Measurements from ENCODE around the gene PRKCE.

Gene PRKCE

DNA sequence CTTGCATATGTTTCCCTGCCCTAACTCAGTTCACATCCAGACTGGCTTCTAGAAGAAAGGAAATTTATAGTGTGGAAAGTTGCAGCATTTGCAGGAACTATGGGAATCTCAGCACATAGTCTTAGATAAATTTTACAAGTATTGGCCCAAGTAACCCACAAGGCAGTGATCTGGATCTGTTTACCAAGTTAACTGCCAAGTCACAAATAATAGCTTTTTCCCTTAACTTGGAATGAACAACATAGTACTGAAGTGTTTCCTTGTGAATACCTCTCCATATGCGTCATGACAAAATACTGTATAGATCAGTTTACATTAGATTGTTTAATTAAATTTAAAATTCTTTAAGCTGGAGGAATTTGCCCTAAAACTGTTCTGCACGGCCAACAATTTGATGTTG lies 390.0 kb downstream of the PRKCE start:
- Histone ChIP-seq H3K36me3 (ENCODE audit: control insufficient read depth in 1 of 2, insufficient read depth in 2 of 2, low read length in 2 of 2) (peaks cover 0 to 5% of the 10 kb centered on the region in 2 donors), H3K27me3 (ENCODE audit: low read depth, low read length) (no peaks in the 10 kb centered on the region), H3K9me3 (ENCODE audit: control insufficient read depth in 1 of 2, low read length in 2 of 2) (no peaks in the 10 kb centered on the region), H3K4me1 (ENCODE audit: control insufficient read depth in 1 of 2, insufficient read depth in 2 of 2, low read length in 2 of 2) (peaks cover 0 to 4% of the 10 kb centered on the region in 2 donors), H3K27ac (ENCODE audit: low read length) (no peak overlapping the region), H3K4me3 (ENCODE audit: low read depth in 1 of 2, low read length in 2 of 2) (no peak overlapping the region)

DNA sequence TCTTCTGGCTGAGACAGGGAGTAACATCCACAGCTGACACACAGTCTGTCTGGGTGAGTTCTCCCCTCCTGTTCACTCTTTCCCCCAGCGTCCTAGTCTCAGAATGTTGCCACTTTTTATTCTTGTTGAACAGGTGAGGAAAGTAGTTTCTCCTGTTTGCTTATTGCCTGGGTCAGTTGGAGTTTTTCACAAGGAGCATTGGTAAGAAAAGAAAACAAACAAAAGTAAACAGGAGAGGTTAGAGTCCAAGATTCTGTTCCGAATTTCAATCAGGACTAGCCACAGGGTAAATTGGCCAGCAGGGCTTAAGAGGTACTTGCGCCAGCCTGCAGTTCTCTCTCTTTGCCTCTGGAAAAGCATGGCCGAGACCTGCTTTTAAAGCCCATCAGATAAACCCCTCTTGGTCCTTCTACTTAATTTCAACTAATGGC lies 390.7 kb downstream of the PRKCE start:
- peaks cover 0 to 4% of the 10 kb centered on the region in 2 donors for H3K4me1 ChIP-seq (ENCODE audit: control insufficient read depth in 1 of 2, insufficient read depth in 2 of 2, low read length in 2 of 2)
- H3K4me3 ChIP-seq (ENCODE audit: low read depth in 1 of 2, low read length in 2 of 2): no peak overlapping the region
- H3K36me3 ChIP-seq (ENCODE audit: control insufficient read depth in 1 of 2, insufficient read depth in 2 of 2, low read length in 2 of 2): peaks cover 0 to 4% of the 10 kb centered on the region in 2 donors
- no peaks in the 10 kb centered on the region for H3K9me3 ChIP-seq (ENCODE audit: control insufficient read depth in 1 of 2, low read length in 2 of 2)
- H3K27ac ChIP-seq (ENCODE audit: low read length): no peak overlapping the region
- H3K27me3 ChIP-seq (ENCODE audit: low read depth, low read length): no peaks in the 10 kb centered on the region

DNA sequence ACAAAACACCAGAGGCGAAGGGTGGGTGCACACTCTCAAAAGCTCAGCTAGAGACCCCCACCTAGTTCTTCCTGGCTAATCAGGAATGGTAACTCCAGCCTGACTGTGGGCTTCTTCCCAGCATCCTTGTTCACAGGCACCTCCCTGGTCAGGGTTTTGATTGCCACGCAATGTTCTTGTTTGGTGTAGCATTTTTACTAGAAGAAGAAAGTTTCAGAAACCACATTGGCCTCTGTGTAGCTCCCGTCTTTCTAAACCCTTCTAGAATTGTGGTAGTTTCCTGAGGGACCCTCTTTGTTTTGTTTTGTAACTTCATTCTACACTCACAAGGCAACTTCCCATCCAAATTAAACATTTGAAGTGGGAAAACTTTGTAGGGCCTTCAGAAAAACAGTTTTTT lies 391.2 kb downstream of the PRKCE start:
- Histone ChIP-seq H3K4me1 (ENCODE audit: control insufficient read depth in 1 of 2, insufficient read depth in 2 of 2, low read length in 2 of 2) (peaks cover 0 to 4% of the 10 kb centered on the region in 2 donors), H3K36me3 (ENCODE audit: control insufficient read depth in 1 of 2, insufficient read depth in 2 of 2, low read length in 2 of 2) (peaks cover 0 to 5% of the 10 kb centered on the region in 2 donors), H3K27me3 (ENCODE audit: low read depth, low read length) (no peaks in the 10 kb centered on the region), H3K4me3 (ENCODE audit: low read depth in 1 of 2, low read length in 2 of 2) (no peak overlapping the region), H3K27ac (ENCODE audit: low read length) (no peak overlapping the region), H3K9me3 (ENCODE audit: control insufficient read depth in 1 of 2, low read length in 2 of 2) (no peaks in the 10 kb centered on the region)

DNA sequence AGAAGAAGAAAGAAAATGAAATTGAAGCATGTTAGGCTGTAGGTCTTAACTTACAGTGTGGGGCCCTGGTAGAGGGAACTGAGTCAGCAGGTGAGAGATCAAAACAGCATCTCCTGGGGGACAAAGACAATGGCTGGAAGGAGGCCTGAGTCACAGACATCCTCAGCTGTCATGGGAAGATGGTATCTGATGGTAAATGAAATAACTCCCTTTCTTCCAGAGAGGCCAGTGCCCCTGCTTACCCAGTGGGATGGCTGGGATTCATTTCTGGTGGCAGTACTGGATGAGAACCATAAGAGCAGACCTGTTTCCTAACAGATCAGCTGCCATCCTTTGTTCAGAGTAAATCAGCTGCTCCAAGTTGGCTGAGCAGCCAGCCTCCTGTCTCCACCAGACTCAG lies 394.4 kb downstream of the PRKCE start:
- Histone ChIP-seq H3K36me3 (ENCODE audit: control insufficient read depth in 1 of 2, insufficient read depth in 2 of 2, low read length in 2 of 2) (peaks cover 0 to 5% of the 10 kb centered on the region in 2 donors), H3K9me3 (ENCODE audit: control insufficient read depth in 1 of 2, low read length in 2 of 2) (no peaks in the 10 kb centered on the region), H3K27ac (ENCODE audit: low read length) (no peak overlapping the region), H3K4me1 (ENCODE audit: control insufficient read depth in 1 of 2, insufficient read depth in 2 of 2, low read length in 2 of 2) (no peaks in the 10 kb centered on the region), H3K27me3 (ENCODE audit: low read depth, low read length) (no peaks in the 10 kb centered on the region), H3K4me3 (ENCODE audit: low read depth in 1 of 2, low read length in 2 of 2) (no peak overlapping the region)

DNA sequence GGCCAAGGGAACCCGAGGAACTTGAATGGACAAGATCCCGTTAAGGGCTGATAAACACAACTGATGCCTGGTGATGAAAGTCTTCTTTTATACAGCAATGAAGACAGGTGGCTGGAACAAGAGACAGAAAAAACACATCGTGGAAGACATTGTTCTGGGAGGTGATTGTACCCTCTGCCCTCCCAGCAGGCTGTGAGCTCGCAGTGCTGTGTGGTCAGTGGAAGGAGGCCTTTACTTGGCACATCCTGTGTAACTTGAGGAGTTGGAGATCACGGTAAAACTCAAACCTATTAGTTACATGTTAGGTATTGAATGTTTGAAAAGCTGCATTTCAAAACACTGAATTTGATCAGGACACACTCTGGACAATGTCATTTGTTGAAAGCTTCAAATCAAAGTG lies 395.8 kb downstream of the PRKCE start:
- Histone ChIP-seq H3K27ac (ENCODE audit: low read length) (no peak overlapping the region), H3K9me3 (ENCODE audit: control insufficient read depth in 1 of 2, low read length in 2 of 2) (no peaks in the 10 kb centered on the region), H3K4me1 (ENCODE audit: control insufficient read depth in 1 of 2, insufficient read depth in 2 of 2, low read length in 2 of 2) (no peaks in the 10 kb centered on the region), H3K27me3 (ENCODE audit: low read depth, low read length) (no peaks in the 10 kb centered on the region), H3K36me3 (ENCODE audit: control insufficient read depth in 1 of 2, insufficient read depth in 2 of 2, low read length in 2 of 2) (peaks cover 0 to 8% of the 10 kb centered on the region in 2 donors), H3K4me3 (ENCODE audit: low read depth in 1 of 2, low read length in 2 of 2) (no peak overlapping the region)

DNA sequence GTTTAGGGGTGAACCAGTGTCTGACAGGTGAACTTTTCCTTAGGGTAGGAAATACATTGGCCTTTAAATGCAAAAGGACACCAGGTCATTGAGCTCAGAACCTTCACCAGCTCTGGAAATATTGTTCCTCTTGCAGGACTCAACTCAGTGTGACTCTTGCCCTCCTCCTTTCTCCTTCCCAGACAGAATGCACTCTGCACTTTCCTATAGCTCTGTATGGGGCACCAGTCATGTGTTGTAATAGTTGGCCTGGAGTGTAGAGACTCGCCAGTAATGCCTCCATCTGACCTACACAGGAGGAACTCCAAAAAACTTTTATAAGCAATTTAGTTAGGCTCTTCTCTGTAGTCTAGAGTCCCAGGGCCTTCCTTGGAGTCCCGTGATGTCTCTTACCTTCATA lies 397.2 kb downstream of the PRKCE start:
- Histone ChIP-seq H3K4me3 (ENCODE audit: low read depth in 1 of 2, low read length in 2 of 2) (no peak overlapping the region), H3K36me3 (ENCODE audit: control insufficient read depth in 1 of 2, insufficient read depth in 2 of 2, low read length in 2 of 2) (peaks cover 0 to 8% of the 10 kb centered on the region in 2 donors), H3K9me3 (ENCODE audit: control insufficient read depth in 1 of 2, low read length in 2 of 2) (no peaks in the 10 kb centered on the region), H3K27ac (ENCODE audit: low read length) (no peak overlapping the region), H3K27me3 (ENCODE audit: low read depth, low read length) (no peaks in the 10 kb centered on the region), H3K4me1 (ENCODE audit: control insufficient read depth in 1 of 2, insufficient read depth in 2 of 2, low read length in 2 of 2) (no peaks in the 10 kb centered on the region)

DNA sequence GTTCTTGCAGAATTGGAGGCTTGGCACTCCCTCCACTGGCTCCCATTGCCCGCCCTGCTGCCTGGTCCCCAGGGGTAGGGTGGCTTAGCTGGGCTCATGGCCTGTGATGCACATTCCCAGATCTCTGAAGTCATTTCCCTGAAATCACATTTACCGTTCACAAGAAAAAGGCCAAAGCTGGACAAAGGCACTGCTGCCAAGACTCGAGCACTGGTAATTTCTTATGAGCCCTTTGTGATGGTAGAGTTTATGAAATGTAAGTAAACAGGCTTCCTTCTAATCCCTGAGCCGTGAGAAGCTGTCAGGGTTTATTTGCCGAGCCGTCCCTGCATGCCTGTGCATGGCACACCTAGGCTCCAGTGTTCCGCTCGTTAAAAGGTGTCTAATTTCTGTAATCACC lies 398.6 kb downstream of the PRKCE start:
- Histone ChIP-seq H3K9me3 (ENCODE audit: control insufficient read depth in 1 of 2, low read length in 2 of 2) (no peaks in the 10 kb centered on the region), H3K4me3 (ENCODE audit: low read depth in 1 of 2, low read length in 2 of 2) (no peak overlapping the region), H3K36me3 (ENCODE audit: control insufficient read depth in 1 of 2, insufficient read depth in 2 of 2, low read length in 2 of 2) (peaks cover 0 to 12% of the 10 kb centered on the region in 2 donors), H3K4me1 (ENCODE audit: control insufficient read depth in 1 of 2, insufficient read depth in 2 of 2, low read length in 2 of 2) (no peaks in the 10 kb centered on the region), H3K27ac (ENCODE audit: low read length) (no peak overlapping the region), H3K27me3 (ENCODE audit: low read depth, low read length) (no peaks in the 10 kb centered on the region)

DNA sequence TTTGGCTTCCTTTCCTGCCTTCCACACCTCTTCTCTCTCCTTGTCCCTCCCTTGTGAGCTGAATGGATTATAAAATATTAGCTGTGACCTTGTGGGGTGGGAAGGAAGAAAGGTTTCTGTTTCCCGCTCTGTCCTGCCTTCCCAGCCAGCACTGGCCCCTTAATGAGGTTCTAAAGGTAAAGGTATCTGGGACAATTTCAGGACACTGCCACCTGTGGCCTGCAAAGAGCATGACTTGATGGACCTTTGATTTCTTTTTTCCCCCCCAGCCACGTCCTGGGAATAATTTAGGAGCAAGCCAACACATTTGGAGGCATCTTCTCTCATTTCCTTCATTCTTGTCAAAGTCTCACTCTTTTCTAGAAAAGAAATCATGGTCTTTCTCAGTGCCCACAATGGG lies 399.0 kb downstream of the PRKCE start:
- H3K27me3 ChIP-seq (ENCODE audit: low read depth, low read length): no peaks in the 10 kb centered on the region
- no peaks in the 10 kb centered on the region for H3K9me3 ChIP-seq (ENCODE audit: control insufficient read depth in 1 of 2, low read length in 2 of 2)
- H3K27ac ChIP-seq (ENCODE audit: low read length): no peak overlapping the region
- H3K4me1 ChIP-seq (ENCODE audit: control insufficient read depth in 1 of 2, insufficient read depth in 2 of 2, low read length in 2 of 2): no peaks in the 10 kb centered on the region
- no peak overlapping the region for H3K4me3 ChIP-seq (ENCODE audit: low read depth in 1 of 2, low read length in 2 of 2)
- H3K36me3 ChIP-seq (ENCODE audit: control insufficient read depth in 1 of 2, insufficient read depth in 2 of 2, low read length in 2 of 2): peaks cover 0 to 15% of the 10 kb centered on the region in 2 donors

DNA sequence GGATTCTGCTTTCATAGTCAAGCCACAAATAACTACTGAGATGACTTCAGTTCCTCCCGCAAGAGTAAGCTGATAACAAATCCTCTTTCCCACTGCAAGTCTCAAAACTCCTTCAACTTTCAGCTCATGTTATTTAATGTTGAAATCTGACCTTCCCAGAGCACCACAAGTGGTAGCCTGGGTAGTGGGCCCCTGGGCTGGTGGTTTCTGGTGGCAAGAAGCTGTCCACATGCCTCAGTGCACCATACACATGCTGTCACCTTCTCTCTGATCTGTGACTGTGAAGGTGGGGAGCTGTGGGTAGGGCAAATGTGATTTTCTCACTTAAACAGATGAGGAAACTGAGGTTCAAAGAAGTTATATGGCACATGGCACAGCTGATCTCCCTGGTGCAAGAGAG lies 399.6 kb downstream of the PRKCE start:
- H3K9me3 ChIP-seq (ENCODE audit: control insufficient read depth in 1 of 2, low read length in 2 of 2): no peaks in the 10 kb centered on the region
- H3K4me1 ChIP-seq (ENCODE audit: control insufficient read depth in 1 of 2, insufficient read depth in 2 of 2, low read length in 2 of 2): no peaks in the 10 kb centered on the region
- no peaks in the 10 kb centered on the region for H3K27me3 ChIP-seq (ENCODE audit: low read depth, low read length)
- H3K27ac ChIP-seq (ENCODE audit: low read length): no peak overlapping the region
- H3K36me3 ChIP-seq (ENCODE audit: control insufficient read depth in 1 of 2, insufficient read depth in 2 of 2, low read length in 2 of 2): peaks cover 0 to 15% of the 10 kb centered on the region in 2 donors
- no peak overlapping the region for H3K4me3 ChIP-seq (ENCODE audit: low read depth in 1 of 2, low read length in 2 of 2)

DNA sequence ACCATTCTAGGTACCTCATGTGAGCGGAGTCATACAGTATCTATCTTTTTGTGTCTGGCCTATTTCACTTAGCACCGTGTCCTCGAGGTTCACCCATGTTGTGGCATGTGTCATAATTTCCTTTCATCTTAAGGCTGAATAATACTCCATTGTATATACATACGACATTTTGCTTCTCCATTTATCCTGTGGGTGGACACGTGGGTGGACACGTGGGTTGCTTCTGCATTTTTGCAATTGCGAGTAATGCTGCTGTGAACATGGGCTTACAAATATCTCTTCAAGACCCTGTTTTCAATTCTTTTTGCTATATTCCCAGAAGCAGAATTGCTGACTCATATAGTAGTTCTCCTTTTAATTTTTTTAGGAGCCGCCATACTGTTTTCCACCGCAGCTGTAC lies 402.1 kb downstream of the PRKCE start:
- Histone ChIP-seq H3K9me3 (ENCODE audit: control insufficient read depth in 1 of 2, low read length in 2 of 2) (no peaks in the 10 kb centered on the region), H3K27ac (ENCODE audit: low read length) (no peak overlapping the region), H3K4me3 (ENCODE audit: low read depth in 1 of 2, low read length in 2 of 2) (no peak overlapping the region), H3K36me3 (ENCODE audit: control insufficient read depth in 1 of 2, insufficient read depth in 2 of 2, low read length in 2 of 2) (peaks cover 0 to 10% of the 10 kb centered on the region in 2 donors), H3K27me3 (ENCODE audit: low read depth, low read length) (no peaks in the 10 kb centered on the region), H3K4me1 (ENCODE audit: control insufficient read depth in 1 of 2, insufficient read depth in 2 of 2, low read length in 2 of 2) (no peaks in the 10 kb centered on the region)

DNA sequence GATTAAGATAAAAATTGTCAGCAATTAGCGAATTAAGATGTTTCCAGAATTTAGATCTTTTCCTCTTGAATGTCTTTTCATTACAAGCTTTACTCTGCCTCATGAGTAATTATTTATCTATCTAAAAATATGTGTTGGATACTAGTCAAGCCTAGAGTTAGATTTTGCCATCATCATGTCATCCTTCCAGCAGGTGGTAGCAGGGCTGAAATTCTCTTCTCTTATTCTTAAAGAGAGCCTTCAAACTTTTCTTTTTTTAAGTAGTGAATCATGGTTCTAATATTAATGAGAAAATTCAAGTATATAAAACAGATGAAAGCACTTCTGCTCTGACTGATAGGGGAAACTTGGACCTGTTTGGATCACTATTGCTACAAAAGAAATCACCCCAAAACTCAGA lies 405.1 kb downstream of the PRKCE start:
- Histone ChIP-seq H3K27me3 (ENCODE audit: low read depth, low read length) (no peaks in the 10 kb centered on the region), H3K4me3 (ENCODE audit: low read depth in 1 of 2, low read length in 2 of 2) (no peak overlapping the region), H3K9me3 (ENCODE audit: control insufficient read depth in 1 of 2, low read length in 2 of 2) (no peaks in the 10 kb centered on the region), H3K4me1 (ENCODE audit: control insufficient read depth in 1 of 2, insufficient read depth in 2 of 2, low read length in 2 of 2) (no peaks in the 10 kb centered on the region), H3K27ac (ENCODE audit: low read length) (no peak overlapping the region), H3K36me3 (ENCODE audit: control insufficient read depth in 1 of 2, insufficient read depth in 2 of 2, low read length in 2 of 2) (peaks cover 0 to 7% of the 10 kb centered on the region in 2 donors)

DNA sequence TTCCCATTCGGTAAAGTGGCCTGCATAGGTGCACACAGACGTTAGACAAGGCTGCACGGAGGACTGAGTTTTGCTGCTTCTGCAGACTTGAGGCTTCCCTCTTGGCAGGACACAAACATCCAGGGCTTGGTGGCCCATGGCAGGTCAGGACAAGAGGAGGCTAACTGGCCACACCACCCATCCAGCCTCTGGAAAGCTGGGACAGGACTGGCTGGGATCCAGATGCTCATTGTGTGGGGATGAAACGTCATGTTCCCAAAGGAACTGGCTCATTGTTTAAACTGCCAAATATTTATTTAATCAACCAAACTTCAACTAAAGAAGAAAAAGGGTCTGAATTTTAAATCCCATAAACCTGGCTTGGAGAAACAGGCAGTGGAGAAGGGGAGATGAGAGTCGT lies 406.7 kb downstream of the PRKCE start:
- no peaks in the 10 kb centered on the region for H3K4me1 ChIP-seq (ENCODE audit: control insufficient read depth in 1 of 2, insufficient read depth in 2 of 2, low read length in 2 of 2)
- H3K4me3 ChIP-seq (ENCODE audit: low read depth in 1 of 2, low read length in 2 of 2): no peak overlapping the region
- H3K27ac ChIP-seq (ENCODE audit: low read length): no peak overlapping the region
- H3K27me3 ChIP-seq (ENCODE audit: low read depth, low read length): no peaks in the 10 kb centered on the region
- peaks cover 0 to 7% of the 10 kb centered on the region in 2 donors for H3K36me3 ChIP-seq (ENCODE audit: control insufficient read depth in 1 of 2, insufficient read depth in 2 of 2, low read length in 2 of 2)
- H3K9me3 ChIP-seq (ENCODE audit: control insufficient read depth in 1 of 2, low read length in 2 of 2): no peaks in the 10 kb centered on the region
